ES-I3 (cell line): ENCODE data around the gene LSM11.
"Not testable (repeated sequence)": the region's sequence is repeated elsewhere in the genome, so short reads cannot be mapped to it uniquely, and the experiment has no call there.

ENCODE experiments used
- H3K36me3 ChIP-seq: 2 replicates; pipeline ENCODE4 v1.6.1; 2013; ENCODE audit warnings: mild to moderate bottlenecking, low read length, control low read depth, moderate library complexity; ENCODE audit not compliant: insufficient read depth
- H3K4me1 ChIP-seq: 2 replicates; pipeline ENCODE4 v1.6.1; 2013; ENCODE audit warnings: mild to moderate bottlenecking, control low read depth, low read length; ENCODE audit not compliant: insufficient read depth
- H3K9ac ChIP-seq: 2 replicates; pipeline ENCODE4 v1.6.1; 2013; ENCODE audit warnings: low read depth, mild to moderate bottlenecking, low read length, moderate library complexity
- H3K9me3 ChIP-seq: 2 replicates; pipeline ENCODE4 v1.6.1; 2013; ENCODE audit warnings: mild to moderate bottlenecking, low read length, moderate library complexity; ENCODE audit not compliant: control insufficient read depth, insufficient read depth

The LSM11 gene

DNA sequence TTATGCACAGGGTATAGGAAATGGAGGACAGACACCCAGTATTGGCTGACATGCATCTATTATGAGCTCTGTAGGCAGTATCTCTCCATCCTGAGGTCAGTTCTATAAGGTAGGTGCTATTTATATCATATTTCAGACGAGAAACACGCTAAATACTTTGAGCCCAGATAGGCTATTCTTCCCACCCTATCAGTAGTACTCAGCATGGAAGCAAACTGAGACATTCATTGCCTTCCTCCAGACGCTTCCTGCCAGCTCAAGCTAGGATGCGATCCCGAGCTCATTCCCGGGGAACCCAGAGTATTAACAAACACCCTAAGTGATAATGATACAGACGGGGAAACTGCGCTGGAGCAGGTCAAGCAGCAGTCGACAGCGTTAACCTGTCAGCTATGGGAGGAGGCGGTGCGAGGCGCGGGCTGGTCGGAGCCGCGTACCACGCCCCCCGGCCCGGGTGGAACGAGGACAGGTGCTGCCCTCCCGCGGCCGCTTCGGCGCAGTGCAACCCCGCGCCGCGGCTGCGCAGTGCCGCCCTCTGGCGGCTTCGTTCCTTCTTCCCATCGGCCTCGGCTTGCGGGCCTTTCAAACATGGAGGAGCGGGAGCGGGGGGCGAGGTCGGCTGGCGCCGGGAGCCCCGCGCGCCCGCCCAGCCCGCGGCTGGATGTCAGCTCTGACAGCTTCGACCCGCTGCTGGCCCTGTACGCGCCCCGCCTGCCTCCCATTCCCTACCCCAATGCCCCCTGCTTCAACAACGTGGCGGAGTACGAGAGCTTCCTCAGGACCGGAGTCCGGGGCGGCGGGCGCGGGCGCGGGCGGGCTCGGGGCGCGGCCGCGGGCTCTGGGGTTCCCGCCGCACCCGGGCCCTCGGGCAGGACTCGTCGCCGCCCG is at the start of gene LSM11:
Gene LSM11, plus strand, starts transcription at position 550 of the 888 bp plus-strand sequence. Its CDS starts 39 bp downstream, at position 589.
- Histone ChIP-seq H3K4me1 (no peaks in the 10 kb centered on the region), H3K9ac (peak within 1 kb of the TSS; percentile 63; the same call in 1 of the 2 replicates), H3K36me3 (no peaks in the 10 kb centered on the region), H3K9me3 (no peaks in the 10 kb centered on the region)

DNA sequence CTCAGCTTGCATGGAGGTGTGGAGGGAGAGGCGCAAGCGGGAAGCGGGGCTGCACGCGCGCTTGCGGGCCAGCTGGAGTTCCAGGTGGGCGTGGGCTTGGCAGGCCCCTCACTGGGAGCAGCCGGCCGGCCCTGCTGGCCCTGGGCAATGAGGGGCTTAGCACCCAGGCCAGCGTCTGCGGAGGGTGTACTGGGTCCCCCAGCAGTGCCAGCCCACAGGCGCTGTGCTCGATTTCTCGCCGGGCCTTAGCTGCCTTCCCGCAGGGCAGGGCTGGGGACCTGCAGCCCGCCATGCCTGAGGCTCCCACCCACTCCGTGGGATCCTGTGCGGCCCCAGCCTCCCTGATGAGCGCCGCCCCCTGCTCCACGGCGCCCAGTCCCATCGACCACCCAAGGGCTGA is 49.7 kb upstream of the LSM11 start:
- H3K9me3 ChIP-seq = peaks cover 15% of the 10 kb centered on the region; the same call in 1 of the 2 replicates
- H3K36me3 ChIP-seq, H3K9ac ChIP-seq, H3K4me1 ChIP-seq: not testable (repeated sequence)

DNA sequence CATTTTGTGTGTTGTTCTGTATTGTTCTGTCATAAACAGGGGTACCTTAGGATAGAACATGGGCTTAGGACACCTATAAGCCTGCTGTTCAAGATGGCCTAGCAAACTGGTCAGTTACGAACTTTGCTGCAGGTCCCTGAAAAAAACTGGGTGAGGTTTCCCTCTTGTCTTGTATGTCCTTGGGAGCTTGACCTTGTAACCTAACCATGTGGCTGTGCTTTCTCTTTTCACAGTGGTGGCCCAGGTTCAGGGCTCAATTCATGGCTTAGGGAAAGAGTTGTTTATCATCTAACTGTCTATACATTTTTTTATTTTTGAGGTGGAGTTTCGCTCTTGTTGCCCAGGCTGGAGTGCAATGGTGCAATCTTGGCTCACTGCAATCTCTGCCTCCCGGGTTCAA is 47.4 kb upstream of the LSM11 start:
- not testable (repeated sequence) for H3K36me3 ChIP-seq, H3K9ac ChIP-seq, H3K4me1 ChIP-seq
- peaks cover 20% of the 10 kb centered on the region for H3K9me3 ChIP-seq

DNA sequence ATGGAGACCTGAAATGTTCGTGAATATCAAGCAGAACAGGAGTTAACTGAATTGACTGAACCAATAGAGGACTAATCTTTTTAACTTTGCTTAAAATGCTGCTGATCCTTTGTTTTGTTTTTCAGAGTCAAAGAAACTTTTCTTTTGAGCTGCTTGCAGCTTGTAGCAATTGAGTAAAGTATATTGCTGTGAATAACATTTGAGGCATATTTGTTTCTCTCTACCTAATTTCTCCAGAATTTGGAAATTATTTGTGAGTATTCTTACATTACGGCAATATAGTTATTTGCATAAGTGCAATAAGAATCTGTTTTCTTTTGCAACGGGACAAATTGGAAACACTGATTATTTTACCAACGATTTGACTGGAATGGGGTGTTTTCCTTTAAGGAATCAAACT is 44.8 kb upstream of the LSM11 start:
- not testable (repeated sequence) for H3K9ac ChIP-seq, H3K4me1 ChIP-seq, H3K36me3 ChIP-seq
- peaks cover 16% of the 10 kb centered on the region for H3K9me3 ChIP-seq

DNA sequence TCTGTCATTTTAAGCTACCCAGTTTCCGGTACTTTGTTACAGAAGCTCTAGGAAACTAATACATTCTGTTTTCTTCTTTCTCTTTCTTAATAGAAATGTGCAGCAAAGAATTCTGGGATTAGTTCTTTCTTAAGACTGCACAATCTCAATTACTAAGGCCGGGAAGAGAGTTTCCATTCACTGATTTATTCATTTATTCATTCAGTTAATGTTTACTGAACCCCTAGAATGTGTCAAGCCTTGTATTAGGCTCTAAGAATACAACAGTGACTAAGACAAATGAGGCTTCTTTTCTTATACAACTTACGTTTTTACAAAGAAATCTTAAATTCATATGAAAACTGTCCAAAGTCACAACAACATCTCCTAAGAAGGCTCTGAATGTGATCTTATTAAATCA is 39.8 kb upstream of the LSM11 start:
- no peaks in the 10 kb centered on the region for H3K4me1 ChIP-seq
- H3K9me3 ChIP-seq = peaks cover 5% of the 10 kb centered on the region
- H3K36me3 ChIP-seq = no peaks in the 10 kb centered on the region
- no peak overlapping the region for H3K9ac ChIP-seq

DNA sequence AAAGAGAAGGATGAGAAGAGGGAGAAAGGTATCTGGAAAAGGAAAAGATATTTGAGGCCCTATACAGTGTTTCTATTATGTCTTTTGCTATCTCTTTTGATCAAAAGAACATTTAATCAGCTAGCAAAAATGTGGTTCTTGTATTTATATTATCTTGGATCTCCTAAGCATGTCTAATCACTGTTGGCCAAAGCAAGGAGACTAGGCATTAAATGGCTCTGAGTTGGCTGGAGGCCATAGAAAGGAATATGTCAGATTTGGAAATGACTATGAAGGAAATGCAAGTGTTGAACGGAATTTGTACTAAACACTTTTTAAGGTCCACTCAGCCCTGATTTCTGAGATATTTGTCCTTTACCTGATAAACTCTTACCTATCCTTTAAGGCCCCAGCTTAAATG is 34.6 kb upstream of the LSM11 start:
- no peaks in the 10 kb centered on the region for H3K36me3 ChIP-seq
- peaks cover 4% of the 10 kb centered on the region; the same call in 1 of the 2 replicates for H3K4me1 ChIP-seq
- H3K9ac ChIP-seq = no peak overlapping the region
- H3K9me3 ChIP-seq = no peaks in the 10 kb centered on the region

DNA sequence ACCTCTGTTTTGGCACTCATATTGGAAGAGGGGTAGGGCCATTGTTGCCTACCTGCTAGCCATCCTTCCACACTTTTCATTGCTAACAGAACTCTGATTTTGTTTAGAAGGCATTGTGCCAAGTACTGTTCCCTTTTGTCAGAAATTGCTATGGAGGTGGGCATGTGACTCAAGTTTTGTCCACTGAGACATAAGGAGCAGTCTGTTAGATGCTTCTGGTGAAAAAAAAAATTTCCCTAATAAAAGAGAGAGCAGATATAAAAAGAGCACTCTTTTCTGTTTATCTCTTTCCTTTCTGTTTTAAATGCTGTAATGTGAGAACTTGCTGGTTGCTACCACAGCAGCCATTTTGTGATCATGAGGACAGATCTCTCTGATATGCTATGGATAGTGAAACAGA is 34.2 kb upstream of the LSM11 start:
- Histone ChIP-seq H3K9ac (no peak overlapping the region), H3K36me3 (no peaks in the 10 kb centered on the region), H3K4me1 (peaks cover 4% of the 10 kb centered on the region; the same call in 1 of the 2 replicates), H3K9me3 (no peaks in the 10 kb centered on the region)

DNA sequence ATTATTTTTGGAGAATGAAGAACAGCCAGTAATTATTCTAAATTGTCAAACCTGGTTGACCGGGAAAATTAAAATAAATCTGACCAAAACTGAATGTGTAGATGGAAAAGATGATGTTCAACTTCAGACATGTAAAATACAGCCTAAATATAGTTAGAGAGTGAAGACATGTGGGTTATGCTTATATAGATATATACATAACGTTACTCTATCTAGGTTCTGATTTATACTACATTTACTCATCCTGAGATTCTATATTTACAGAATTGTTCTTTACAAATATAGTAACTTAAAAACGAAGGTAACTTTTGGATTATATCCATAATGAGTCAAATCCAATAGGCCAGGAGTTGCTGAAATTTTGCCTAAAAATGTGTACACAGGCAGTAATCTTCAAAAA is 33.1 kb upstream of the LSM11 start:
- Histone ChIP-seq H3K9ac (no peak overlapping the region), H3K36me3 (no peaks in the 10 kb centered on the region), H3K9me3 (no peaks in the 10 kb centered on the region; the same call in 1 of the 2 replicates), H3K4me1 (peaks cover 4% of the 10 kb centered on the region; the same call in 1 of the 2 replicates)

DNA sequence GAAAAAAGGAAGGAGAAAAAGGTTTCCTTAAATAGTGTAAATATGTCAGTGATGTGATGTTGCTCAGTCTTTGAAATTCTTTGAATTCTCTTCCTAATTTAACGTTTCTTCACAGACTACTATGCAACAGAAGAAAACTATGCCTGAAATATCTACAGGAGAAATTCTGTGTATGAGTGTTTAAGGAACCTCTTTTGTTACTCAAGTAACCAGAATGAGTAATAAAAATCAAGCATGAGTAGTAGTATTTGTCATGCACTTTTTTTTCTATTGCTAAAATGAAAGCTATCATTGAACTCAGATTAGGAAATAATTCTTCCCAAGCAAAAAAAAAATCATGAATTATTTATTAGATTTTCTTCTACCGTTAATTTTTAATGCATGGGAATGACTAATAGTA is 32.6 kb upstream of the LSM11 start:
- Histone ChIP-seq H3K9me3 (no peaks in the 10 kb centered on the region; the same call in 1 of the 2 replicates), H3K9ac (no peak overlapping the region), H3K36me3 (no peaks in the 10 kb centered on the region), H3K4me1 (peaks cover 4% of the 10 kb centered on the region; the same call in 1 of the 2 replicates)

DNA sequence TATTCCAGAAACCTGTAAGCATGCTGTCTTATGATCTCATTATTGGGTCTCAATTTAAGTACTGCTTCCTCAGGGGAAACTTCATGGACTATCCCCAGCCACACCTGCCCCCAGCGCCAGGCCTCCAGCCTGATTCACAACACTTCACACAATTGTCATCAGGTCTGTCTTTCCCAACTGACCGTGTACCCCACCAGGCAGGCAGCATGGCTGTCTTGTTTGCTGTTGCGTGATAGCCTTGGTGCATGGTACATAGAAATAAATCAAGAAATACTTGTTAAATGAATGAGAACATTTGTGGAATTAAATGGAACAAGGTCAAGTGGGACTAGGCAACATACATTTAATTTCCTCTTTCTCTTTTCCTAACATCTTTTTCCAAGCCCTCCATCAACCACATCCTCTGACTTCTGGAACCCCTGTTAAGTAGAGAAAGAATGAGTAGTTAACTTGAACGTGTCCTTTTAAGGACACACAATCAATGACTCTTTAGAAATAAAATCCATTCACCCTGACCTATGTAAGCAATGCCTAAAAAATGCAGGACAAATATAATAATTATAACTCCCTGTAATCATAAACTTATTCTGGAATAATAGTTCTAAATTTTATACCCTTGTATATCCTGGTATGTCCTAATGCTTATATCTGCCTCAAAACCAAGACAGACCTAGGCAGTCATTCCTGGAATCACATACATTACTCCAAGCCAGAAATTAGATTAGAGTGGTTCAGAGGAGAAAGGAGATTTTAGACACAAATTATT is 29.5 kb upstream of the LSM11 start:
- Histone ChIP-seq H3K9me3 (no peaks in the 10 kb centered on the region; the same call in 1 of the 2 replicates), H3K36me3 (no peaks in the 10 kb centered on the region), H3K9ac (no peak overlapping the region), H3K4me1 (peaks cover 4% of the 10 kb centered on the region)

DNA sequence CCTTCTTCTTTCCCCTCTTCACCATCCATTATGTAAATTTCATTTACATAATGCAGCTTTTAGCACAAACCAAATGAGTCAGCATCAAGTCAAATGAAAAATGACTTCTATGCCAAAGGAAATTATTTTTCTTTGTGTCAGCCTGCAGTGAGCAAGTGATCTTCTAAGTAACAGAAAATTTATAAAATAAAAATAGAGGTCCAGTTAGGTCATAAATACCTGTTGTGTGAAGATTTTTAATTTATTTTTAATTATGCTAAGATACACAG is 29.0 kb upstream of the LSM11 start:
- Histone ChIP-seq H3K36me3 (no peaks in the 10 kb centered on the region), H3K9me3 (no peaks in the 10 kb centered on the region; the same call in 1 of the 2 replicates), H3K9ac (no peak overlapping the region), H3K4me1 (peaks cover 4% of the 10 kb centered on the region)

DNA sequence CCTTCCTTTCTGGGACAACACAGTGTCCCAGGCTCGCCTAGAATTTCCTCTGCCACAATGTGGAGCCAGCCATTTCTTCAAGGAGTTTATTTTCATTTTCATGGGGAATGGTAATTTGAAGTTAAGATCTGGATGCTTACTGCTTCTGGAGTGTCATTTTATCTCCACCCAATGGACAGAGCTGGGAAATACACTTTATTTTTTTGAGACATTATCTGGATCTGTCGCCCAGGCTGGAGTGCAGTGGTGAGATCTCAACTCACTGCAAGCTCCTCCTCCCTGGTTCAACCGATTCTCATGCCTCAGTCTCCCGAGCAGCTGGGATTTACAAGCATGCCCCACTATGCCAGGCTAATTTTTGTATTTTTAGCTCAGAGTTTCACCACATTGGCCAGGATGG is 25.0 kb upstream of the LSM11 start:
- H3K9ac ChIP-seq = no peak overlapping the region
- H3K4me1 ChIP-seq = no peaks in the 10 kb centered on the region; the same call in 1 of the 2 replicates
- no peaks in the 10 kb centered on the region; the same call in 1 of the 2 replicates for H3K9me3 ChIP-seq
- H3K36me3 ChIP-seq = no peaks in the 10 kb centered on the region

DNA sequence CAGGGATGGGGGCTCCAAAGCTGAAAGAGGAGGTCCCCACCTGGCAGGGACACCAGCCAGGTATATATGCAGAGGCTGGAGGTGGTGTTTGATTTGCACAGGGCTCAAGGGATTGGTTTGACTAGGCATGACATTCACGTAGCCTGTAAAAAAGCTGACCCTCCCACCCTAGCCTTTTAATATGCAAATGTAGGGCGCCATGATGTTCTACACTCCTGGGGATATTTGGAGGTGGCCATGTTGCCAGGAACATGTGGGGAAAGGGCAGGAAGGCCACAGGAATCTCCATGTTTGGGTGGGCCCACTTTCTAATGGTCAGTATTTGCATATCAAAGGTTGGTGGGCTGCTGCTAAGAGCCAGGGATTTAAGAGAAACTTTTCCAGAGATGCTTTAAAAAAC is 24.3 kb upstream of the LSM11 start:
- no peaks in the 10 kb centered on the region for H3K36me3 ChIP-seq
- no peaks in the 10 kb centered on the region; the same call in 1 of the 2 replicates for H3K4me1 ChIP-seq

DNA sequence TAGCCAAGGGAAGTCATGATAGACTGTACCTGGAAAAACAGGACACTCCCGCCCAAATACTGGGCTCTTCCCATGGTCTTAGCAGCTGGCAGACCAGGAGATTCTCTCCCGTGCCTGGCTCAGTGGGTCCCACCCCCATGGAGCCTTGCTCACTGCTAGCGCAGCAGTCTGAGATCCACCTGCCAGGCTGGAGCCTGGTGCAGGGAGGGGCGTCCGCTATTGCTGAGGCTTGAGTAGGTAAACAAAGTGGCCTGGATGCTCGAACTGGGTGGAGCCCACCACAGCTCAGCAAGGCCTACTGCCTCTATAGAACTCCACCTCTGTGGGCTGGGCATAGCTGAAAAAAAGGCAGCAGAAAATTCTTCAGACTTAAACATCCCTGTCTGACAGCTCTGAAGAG is 22.4 kb upstream of the LSM11 start:
- H3K4me1 ChIP-seq = no peaks in the 10 kb centered on the region; the same call in 1 of the 2 replicates
- H3K36me3 ChIP-seq = no peaks in the 10 kb centered on the region
- no peaks in the 10 kb centered on the region for H3K9me3 ChIP-seq
- H3K9ac ChIP-seq = no peak overlapping the region

More for the DNA sequence above, 24.3 kb upstream of the LSM11 start:
- Histone ChIP-seq H3K9me3 (no peaks in the 10 kb centered on the region; the same call in 1 of the 2 replicates), H3K9ac (no peak overlapping the region)

DNA sequence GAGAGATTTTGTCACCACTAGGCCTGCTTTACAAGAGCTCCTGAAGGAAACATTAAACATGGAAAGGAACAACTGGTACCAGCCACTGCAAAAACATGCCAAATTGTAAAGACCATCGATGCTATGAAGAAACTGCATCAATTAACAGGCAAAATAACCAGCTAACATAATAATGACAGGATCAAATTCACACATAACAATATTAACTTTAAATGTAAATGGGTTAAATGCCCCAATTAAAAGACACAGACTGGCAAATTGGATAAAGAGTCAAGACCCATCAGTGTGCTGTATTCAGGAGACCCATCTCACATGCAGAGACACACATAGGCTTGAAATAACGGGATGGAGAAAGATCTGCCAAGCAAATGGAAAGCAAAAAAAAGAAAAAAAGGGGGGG is 20.6 kb upstream of the LSM11 start:
- not testable (repeated sequence) for H3K4me1 ChIP-seq, H3K9me3 ChIP-seq, H3K9ac ChIP-seq

More for the DNA sequence above, 20.6 kb upstream of the LSM11 start:
- not testable (repeated sequence) for H3K36me3 ChIP-seq
